NCI-H1417 treated with DMSO at 0.1 percent for 48 hours (cell line): ENCODE measurements around the gene C2CD2.

ENCODE experiments used
- DNase-seq: peaks from one replicate; lab custom pipeline; 2025; lab: John Stamatoyannopoulos, UW

C2CD2 gene

GRCh38 chr21:41886328-41886727 is 67.5 kb downstream of the C2CD2 start:
- no peak for DNase-seq

- no peak for DNase-seq
Measured at GRCh38 chr21:41885341-41886024, 68.3 kb downstream of the C2CD2 start.

GRCh38 chr21:41884501-41885030 is 69.3 kb downstream of the C2CD2 start:
- DNase-seq: no peak

- DNase-seq: no peak
Measured at GRCh38 chr21:41883582-41883981, 70.2 kb downstream of the C2CD2 start.

GRCh38 chr21:41881051-41881450 is 72.8 kb downstream of the C2CD2 start:
- DNase-seq: no peak

GRCh38 chr21:41880153-41880552 is 73.7 kb downstream of the C2CD2 start:
- DNase-seq: no peak

GRCh38 chr21:41879190-41879998 is 74.4 kb downstream of the C2CD2 start, which contains the start of gene PRDM15:
PRDM15 (minus strand) TSS chr21:41879344; CDS start chr21:41860363, 18,981 bp downstream.
- no peak for DNase-seq

GRCh38 chr21:41878831-41879189 is 75.0 kb downstream of the C2CD2 start:
- DNase-seq: peak; percentile 17

GRCh38 chr21:41877901-41878830 is 75.7 kb downstream of the C2CD2 start:
- DNase-seq: no peak

GRCh38 chr21:41876928-41877652 is 76.7 kb downstream of the C2CD2 start:
- DNase-seq: no peak

- no peak for DNase-seq
Measured at GRCh38 chr21:41876396-41876795, 77.4 kb downstream of the C2CD2 start.

GRCh38 chr21:41875086-41875485 is 78.7 kb downstream of the C2CD2 start:
- DNase-seq: no peak

- DNase-seq: no peak
Measured at GRCh38 chr21:41874611-41875010, 79.2 kb downstream of the C2CD2 start.

- no peak for DNase-seq
Measured at GRCh38 chr21:41873426-41873825, 80.4 kb downstream of the C2CD2 start.

- no peak for DNase-seq
Measured at GRCh38 chr21:41873005-41873404, 80.8 kb downstream of the C2CD2 start.

- DNase-seq: no peak
Measured at GRCh38 chr21:41871293-41872030, 82.4 kb downstream of the C2CD2 start.

GRCh38 chr21:41869771-41870170 is 84.0 kb downstream of the C2CD2 start:
- no peak for DNase-seq

- DNase-seq: no peak
Measured at GRCh38 chr21:41868062-41868710, 85.6 kb downstream of the C2CD2 start.

- no peak for DNase-seq
Measured at GRCh38 chr21:41867313-41867712, 86.5 kb downstream of the C2CD2 start.

- no peak for DNase-seq
Measured at GRCh38 chr21:41866274-41866809, 87.5 kb downstream of the C2CD2 start.
